ENCODE measurements around the gene MBP.
"Not testable (repeated sequence)": the region's sequence is repeated elsewhere in the genome, so short reads cannot be mapped to it uniquely, and the experiment has no call there.

MBP gene

GRCh38 chr18:76967721-76968472 lies 164.7 kb downstream of the MBP start:
- Histone ChIP-seq H3K27ac (ENCODE audit: poor library complexity, severe bottlenecking) (no peak overlapping the region), H3K4me3 (ENCODE audit: severe bottlenecking) (no peak overlapping the region), H3K27me3 (ENCODE audit: insufficient read depth, poor library complexity, severe bottlenecking) (no peaks in the 10 kb centered on the region), H3K9me3 (ENCODE audit: severe bottlenecking) (no peaks in the 10 kb centered on the region), H3K36me3 (ENCODE audit: low read depth) (peaks cover 16% of the 10 kb centered on the region), H3K4me1 (ENCODE audit: insufficient read depth, poor library complexity, severe bottlenecking) (no peaks in the 10 kb centered on the region)
- ATAC-seq (ENCODE audit: low read depth) (no peak), DNase-seq (ENCODE audit: low spot score) (no peak)
- TF ChIP-seq CTCF (IDR thresholded peaks at IDR 0.05; ENCODE audit: poor library complexity, severe bottlenecking) = no peak

GRCh38 chr18:76967299-76967698 lies 165.3 kb downstream of the MBP start:
- H3K27ac ChIP-seq (ENCODE audit: poor library complexity, severe bottlenecking); H3K27me3 ChIP-seq (ENCODE audit: insufficient read depth, poor library complexity, severe bottlenecking); H3K9me3 ChIP-seq (ENCODE audit: severe bottlenecking); H3K4me1 ChIP-seq (ENCODE audit: insufficient read depth, poor library complexity, severe bottlenecking); ATAC-seq (ENCODE audit: low read depth); H3K4me3 ChIP-seq (ENCODE audit: severe bottlenecking); DNase-seq (ENCODE audit: low spot score): not testable (repeated sequence)
- H3K36me3 ChIP-seq (ENCODE audit: low read depth) = peaks cover 17% of the 10 kb centered on the region

- H3K27ac ChIP-seq (ENCODE audit: poor library complexity, severe bottlenecking); ATAC-seq (ENCODE audit: low read depth); H3K4me1 ChIP-seq (ENCODE audit: insufficient read depth, poor library complexity, severe bottlenecking); H3K4me3 ChIP-seq (ENCODE audit: severe bottlenecking); H3K9me3 ChIP-seq (ENCODE audit: severe bottlenecking); DNase-seq (ENCODE audit: low spot score); H3K27me3 ChIP-seq (ENCODE audit: insufficient read depth, poor library complexity, severe bottlenecking): not testable (repeated sequence)
- H3K36me3 ChIP-seq (ENCODE audit: low read depth) = peaks cover 34% of the 10 kb centered on the region
Measured at GRCh38 chr18:76965555-76966151, 166.9 kb downstream of the MBP start.

- Histone ChIP-seq H3K4me1 (ENCODE audit: insufficient read depth, poor library complexity, severe bottlenecking) (no peaks in the 10 kb centered on the region), H3K36me3 (ENCODE audit: low read depth) (peaks cover 24% of the 10 kb centered on the region), H3K27ac (ENCODE audit: poor library complexity, severe bottlenecking) (no peak overlapping the region), H3K4me3 (ENCODE audit: severe bottlenecking) (no peak overlapping the region), H3K27me3 (ENCODE audit: insufficient read depth, poor library complexity, severe bottlenecking) (no peaks in the 10 kb centered on the region), H3K9me3 (ENCODE audit: severe bottlenecking) (no peaks in the 10 kb centered on the region)
- ATAC-seq (ENCODE audit: low read depth) = no peak
- TF ChIP-seq CTCF (IDR thresholded peaks at IDR 0.05; ENCODE audit: poor library complexity, severe bottlenecking) = no peak
- no peak for DNase-seq (ENCODE audit: low spot score)
Measured at GRCh38 chr18:76963936-76964335, 168.6 kb downstream of the MBP start.

- no peaks in the 10 kb centered on the region for H3K27me3 ChIP-seq (ENCODE audit: insufficient read depth, poor library complexity, severe bottlenecking)
- DNase-seq (ENCODE audit: low spot score) (no peak), ATAC-seq (ENCODE audit: low read depth) (no peak)
- peaks cover 31% of the 10 kb centered on the region for H3K36me3 ChIP-seq (ENCODE audit: low read depth)
- TF ChIP-seq CTCF (IDR thresholded peaks at IDR 0.05; ENCODE audit: poor library complexity, severe bottlenecking) = no peak
- no peaks in the 10 kb centered on the region for H3K4me1 ChIP-seq (ENCODE audit: insufficient read depth, poor library complexity, severe bottlenecking)
- H3K4me3 ChIP-seq (ENCODE audit: severe bottlenecking) = no peak overlapping the region
- no peaks in the 10 kb centered on the region for H3K9me3 ChIP-seq (ENCODE audit: severe bottlenecking)
- H3K27ac ChIP-seq (ENCODE audit: poor library complexity, severe bottlenecking) = no peak overlapping the region
Measured at GRCh38 chr18:76962851-76963250, 169.7 kb downstream of the MBP start.
